Upper lobe of right lung (tissue), 1 donor: Measurements from ENCODE around the gene RAB25. TPM values are rescaled to one million over a fixed set of nuclear protein-coding genes. Genes with fewer than 3 reads are reported as not detected.
"Not testable (repeated sequence)": the region's sequence is repeated elsewhere in the genome, so short reads cannot be mapped to it uniquely, and the experiment has no call there.

Experiments used
- ATAC-seq: fragments of 200-7000 bp; cut with Tn5 transposase; one replicate; pipeline ENCODE4 v1.9.1; 2020; ENCODE audit warnings: mild to moderate bottlenecking, moderate library complexity
- DNase-seq: peaks from one replicate; pipeline ENCODE4 v3.0.0-alpha.2; 2020
- H3K27ac ChIP-seq: fragments of 200-600 bp; one replicate; pipeline ENCODE4 v1.8.0; 2022
- H3K27me3 ChIP-seq: fragments of 200-600 bp; one replicate; pipeline ENCODE4 v1.8.0; 2022; ENCODE audit warnings: mild to moderate bottlenecking
- H3K36me3 ChIP-seq: fragments of 200-600 bp; one replicate; pipeline ENCODE4 v1.8.0; 2022
- H3K4me1 ChIP-seq: fragments of 200-600 bp; one replicate; pipeline ENCODE4 v1.8.0; 2022
- H3K4me3 ChIP-seq: fragments of 200-600 bp; one replicate; pipeline ENCODE4 v1.8.0; 2022; ENCODE audit warnings: mild to moderate bottlenecking
- H3K9me3 ChIP-seq: fragments of 200-600 bp; one replicate; pipeline ENCODE4 v1.8.0; 2022
- intact Hi-C: fragments of 100-400 bp; cut with DNase I; formaldehyde crosslinking; loops from one replicate; pipeline ENCODE4 v1.11.0; 2022
- total RNA-seq: library from RNA; stranded (reverse); fragmentation: NEBNext Ultra II Directional; extraction: Animal tissue kit (Norgen Biotek cat#: 25700); gene quantifications from one replicate; pipeline ENCODE4 v1.2.1, GENCODE V29; 2021
- TF ChIP-seq, protein P1 (sequence below): fragments of 200-600 bp; IDR thresholded peaks from one replicate; pipeline ENCODE4 v1.8.0; 2022; ENCODE audit warnings: antibody characterized with exemption
- donor health status: DM: no; HTN: yes; CAD: no; lungs with severe emphysema.

Gene RAB25
- total RNA-seq, 1 donor from 2014 or later = 62.0 TPM

DNA sequence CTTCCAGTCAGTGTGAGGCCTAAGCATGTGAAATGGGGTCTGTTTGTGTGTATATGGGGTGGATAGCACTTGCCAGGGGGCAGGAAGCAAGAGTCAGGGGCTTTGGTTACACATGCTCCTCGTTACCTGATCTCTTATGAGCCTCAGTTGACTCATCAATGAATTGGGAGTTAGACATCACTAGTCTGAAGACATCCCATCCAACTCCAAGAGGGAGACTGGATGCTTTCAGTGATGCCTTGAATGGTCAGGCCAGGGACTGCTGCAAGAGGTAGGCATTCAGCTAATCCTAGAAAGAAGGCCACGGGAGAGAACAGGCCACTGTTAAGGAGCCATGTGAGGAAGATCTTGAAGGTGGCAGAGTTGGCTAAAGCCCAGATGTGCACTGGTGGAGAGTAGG, 6.3 kb downstream of the RAB25 start:
- no peak overlapping the region for H3K4me3 ChIP-seq
- ATAC-seq = no peak

DNA sequence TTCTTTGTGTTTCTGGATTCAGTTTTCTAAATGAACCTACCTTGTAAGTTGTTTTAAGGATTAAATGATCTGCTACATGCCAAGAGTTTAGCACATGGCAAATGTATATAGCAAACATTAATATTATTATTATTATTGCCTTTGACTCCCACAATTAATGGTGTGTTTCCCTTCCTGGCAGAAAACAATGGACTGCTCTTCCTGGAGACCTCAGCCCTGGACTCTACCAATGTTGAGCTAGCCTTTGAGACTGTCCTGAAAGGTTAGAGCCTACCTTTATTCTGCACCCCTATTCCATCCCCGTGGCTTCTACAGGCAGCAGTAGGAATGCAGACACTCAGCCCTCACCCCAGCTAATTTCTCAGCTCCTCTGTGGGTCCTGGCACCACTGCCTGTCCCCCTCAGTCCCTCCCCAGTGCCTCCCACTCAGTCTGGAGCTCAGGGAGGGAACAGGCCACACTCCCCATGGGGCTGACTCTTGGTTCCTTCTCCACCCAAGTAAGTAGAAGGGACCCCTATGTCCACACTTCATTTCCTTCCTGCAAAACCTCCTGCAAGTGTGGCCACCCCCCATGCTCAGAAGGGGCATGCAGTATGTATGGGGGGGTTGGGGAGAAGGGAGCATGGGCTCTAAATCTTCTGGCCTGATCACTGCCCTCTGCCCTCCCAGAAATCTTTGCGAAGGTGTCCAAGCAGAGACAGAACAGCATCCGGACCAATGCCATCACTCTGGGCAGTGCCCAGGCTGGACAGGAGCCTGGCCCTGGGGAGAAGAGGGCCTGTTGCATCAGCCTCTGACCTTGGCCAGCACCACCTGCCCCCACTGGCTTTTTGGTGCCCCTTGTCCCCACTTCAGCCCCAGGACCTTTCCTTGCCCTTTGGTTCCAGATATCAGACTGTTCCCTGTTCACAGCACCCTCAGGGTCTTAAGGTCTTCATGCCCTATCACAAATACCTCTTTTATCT, 8.8 kb downstream of the RAB25 start:
- Histone ChIP-seq H3K9me3 (no peaks in the 10 kb centered on the region), H3K36me3 (no peaks in the 10 kb centered on the region), H3K27ac (no peak overlapping the region), H3K4me1 (no peaks in the 10 kb centered on the region), H3K4me3 (no peak overlapping the region), H3K27me3 (no peaks in the 10 kb centered on the region)
- TF ChIP-seq, protein P1, sequence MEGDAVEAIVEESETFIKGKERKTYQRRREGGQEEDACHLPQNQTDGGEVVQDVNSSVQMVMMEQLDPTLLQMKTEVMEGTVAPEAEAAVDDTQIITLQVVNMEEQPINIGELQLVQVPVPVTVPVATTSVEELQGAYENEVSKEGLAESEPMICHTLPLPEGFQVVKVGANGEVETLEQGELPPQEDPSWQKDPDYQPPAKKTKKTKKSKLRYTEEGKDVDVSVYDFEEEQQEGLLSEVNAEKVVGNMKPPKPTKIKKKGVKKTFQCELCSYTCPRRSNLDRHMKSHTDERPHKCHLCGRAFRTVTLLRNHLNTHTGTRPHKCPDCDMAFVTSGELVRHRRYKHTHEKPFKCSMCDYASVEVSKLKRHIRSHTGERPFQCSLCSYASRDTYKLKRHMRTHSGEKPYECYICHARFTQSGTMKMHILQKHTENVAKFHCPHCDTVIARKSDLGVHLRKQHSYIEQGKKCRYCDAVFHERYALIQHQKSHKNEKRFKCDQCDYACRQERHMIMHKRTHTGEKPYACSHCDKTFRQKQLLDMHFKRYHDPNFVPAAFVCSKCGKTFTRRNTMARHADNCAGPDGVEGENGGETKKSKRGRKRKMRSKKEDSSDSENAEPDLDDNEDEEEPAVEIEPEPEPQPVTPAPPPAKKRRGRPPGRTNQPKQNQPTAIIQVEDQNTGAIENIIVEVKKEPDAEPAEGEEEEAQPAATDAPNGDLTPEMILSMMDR = no peak
- DNase-seq = no peak
- no peak for ATAC-seq
- intact Hi-C loops = no loop called here

More for the DNA sequence above, 6.3 kb downstream of the RAB25 start:
- Histone ChIP-seq H3K9me3 (no peaks in the 10 kb centered on the region), H3K27me3 (no peaks in the 10 kb centered on the region), H3K4me1 (no peaks in the 10 kb centered on the region), H3K27ac (no peak overlapping the region), H3K36me3 (no peaks in the 10 kb centered on the region)
- intact Hi-C loops = no loop called here
- DNase-seq = no peak
- TF ChIP-seq, protein P1 = no peak

DNA sequence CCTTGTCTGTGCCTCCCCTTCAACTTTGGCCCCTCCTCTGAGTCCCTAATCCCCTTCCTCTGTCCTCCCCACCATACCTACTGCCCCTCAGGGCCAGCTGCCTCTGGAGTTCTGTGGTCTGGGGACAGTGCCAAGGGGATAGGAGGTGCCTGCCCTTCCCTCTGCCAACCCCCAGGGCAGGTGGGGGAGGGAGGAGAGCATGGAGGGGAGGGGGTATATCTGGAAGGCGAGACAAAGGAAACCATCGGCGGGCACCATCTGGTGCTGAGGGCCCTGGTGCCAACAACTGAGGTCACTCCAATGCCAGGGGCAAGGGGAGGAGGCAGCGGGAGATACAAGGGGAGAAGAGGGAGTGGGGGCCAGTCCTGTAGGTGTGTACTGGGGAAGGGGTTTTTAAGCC, 9.6 kb downstream of the RAB25 start:
- no peaks in the 10 kb centered on the region for H3K36me3 ChIP-seq
- intact Hi-C loops = no loop called here
- DNase-seq = no peak
- TF ChIP-seq, protein P1 = no peak
- H3K9me3 ChIP-seq = no peaks in the 10 kb centered on the region
- no peak overlapping the region for H3K27ac ChIP-seq
- no peaks in the 10 kb centered on the region for H3K27me3 ChIP-seq
- ATAC-seq = no peak
- H3K4me3 ChIP-seq = no peak overlapping the region
- peaks cover 4% of the 10 kb centered on the region for H3K4me1 ChIP-seq

DNA sequence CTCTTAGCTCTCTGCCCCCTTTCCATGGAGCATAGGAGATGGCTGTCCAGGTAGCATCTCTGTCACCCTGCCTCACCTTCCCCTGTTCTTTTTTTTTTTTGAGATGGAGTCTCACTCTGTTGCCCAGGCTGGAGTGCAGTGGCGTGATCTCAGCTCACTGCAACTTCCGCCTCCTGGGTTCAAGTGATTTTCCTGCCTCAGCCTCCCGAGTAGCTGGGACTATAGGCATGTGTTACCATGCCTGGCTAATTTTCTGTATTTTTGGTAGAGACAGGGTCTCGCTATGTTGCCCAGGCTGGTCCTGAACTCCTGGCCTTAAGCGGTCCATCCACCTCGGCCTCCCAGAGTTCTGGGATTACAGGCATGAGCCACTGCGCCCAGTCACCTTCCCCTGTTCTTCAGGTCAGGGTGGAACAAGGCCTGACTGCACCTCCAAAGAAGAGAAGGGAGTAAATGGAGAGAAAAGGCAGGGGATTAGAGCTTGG, 10.4 kb downstream of the RAB25 start:
- H3K9me3 ChIP-seq, DNase-seq, ATAC-seq, H3K4me3 ChIP-seq, intact Hi-C loops, H3K27ac ChIP-seq, H3K27me3 ChIP-seq, H3K36me3 ChIP-seq: not testable (repeated sequence)
- H3K4me1 ChIP-seq = peaks cover 10% of the 10 kb centered on the region

DNA sequence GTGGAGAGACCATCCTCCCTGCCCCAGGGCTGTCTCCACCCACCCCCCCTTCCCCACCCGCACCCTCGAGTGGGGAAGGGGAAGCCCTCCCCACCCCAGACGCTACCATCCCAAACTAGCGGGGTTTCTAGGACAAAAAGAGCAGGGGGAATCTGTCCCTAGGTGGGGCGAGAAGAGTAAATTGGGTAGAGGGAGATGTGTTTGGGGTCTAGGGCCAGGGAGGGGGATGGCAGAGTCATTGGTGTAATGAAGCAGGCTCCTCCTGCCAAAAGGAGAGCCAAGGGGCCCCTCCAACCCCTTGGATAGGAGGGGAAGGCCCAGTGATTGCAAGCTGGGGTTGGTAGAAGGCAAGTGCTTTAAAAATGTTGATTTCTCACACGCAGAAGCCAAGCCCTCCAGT, 11.3 kb downstream of the RAB25 start:
- intact Hi-C loops = no loop called here
- Histone ChIP-seq H3K36me3 (no peaks in the 10 kb centered on the region), H3K27me3 (no peaks in the 10 kb centered on the region), H3K9me3 (no peaks in the 10 kb centered on the region), H3K4me3 (no peak overlapping the region), H3K4me1 (peaks cover 10% of the 10 kb centered on the region), H3K27ac (no peak overlapping the region)
- TF ChIP-seq, protein P1 = no peak
- ATAC-seq = no peak
- no peak for DNase-seq

DNA sequence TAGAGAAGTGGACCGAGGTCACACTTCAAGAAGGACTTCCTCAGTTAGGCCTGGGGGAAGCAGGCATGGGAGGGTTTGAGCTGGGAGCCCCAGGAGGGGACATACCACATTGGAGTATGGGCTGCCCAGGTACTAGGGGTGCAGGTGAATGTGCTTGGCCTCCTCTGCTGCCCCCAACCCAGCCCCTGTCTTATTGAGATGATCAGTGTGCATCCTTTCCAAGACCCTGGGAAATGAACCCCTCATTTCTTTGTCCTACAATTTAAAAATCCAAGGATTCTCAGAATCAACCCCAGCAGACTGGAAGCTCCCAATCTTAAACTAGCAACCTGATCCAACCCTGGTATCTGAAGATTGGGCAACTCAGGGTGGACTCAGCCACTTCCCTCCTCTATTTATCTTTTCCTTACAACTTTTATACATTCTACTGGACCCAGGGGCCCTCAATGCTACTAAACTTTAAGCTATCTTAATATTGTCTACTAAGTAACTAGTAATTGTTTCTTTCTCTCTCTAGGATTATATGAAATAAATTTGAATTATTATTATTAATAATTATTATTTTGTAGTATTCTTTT, 12.2 kb downstream of the RAB25 start:
- Histone ChIP-seq H3K27ac (no peak overlapping the region), H3K27me3 (no peaks in the 10 kb centered on the region), H3K4me1 (peaks cover 10% of the 10 kb centered on the region), H3K36me3 (no peaks in the 10 kb centered on the region), H3K9me3 (no peaks in the 10 kb centered on the region), H3K4me3 (no peak overlapping the region)
- TF ChIP-seq, protein P1 = no peak
- intact Hi-C loops = no loop called here
- ATAC-seq (no peak), DNase-seq (no peak)
